H9 (cell line): ENCODE data around the gene TFRC. TPM values are rescaled to one million over a fixed set of nuclear protein-coding genes. Genes with fewer than 3 reads are reported as not detected.

Experiments used
- DNase-seq: peaks from one replicate; pipeline ENCODE4 v3.0.0-alpha.2; 2017
- H2AFZ ChIP-seq: one replicate; pipeline ENCODE4 v1.6.1; 2013; ENCODE audit warnings: mild to moderate bottlenecking, low read length, control low read depth, moderate library complexity
- H2AK5ac ChIP-seq: 2 replicates; pipeline ENCODE4 v1.6.1; 2013; ENCODE audit warnings: low read length, control low read depth, mixed read lengths; ENCODE audit not compliant: insufficient read length
- H2BK120ac ChIP-seq: one replicate; pipeline ENCODE4 v1.6.1; 2013; ENCODE audit warnings: low read depth, mild to moderate bottlenecking, low read length, control low read depth, inconsistent platforms; ENCODE audit not compliant: poor library complexity, severe bottlenecking
- H2BK12ac ChIP-seq: 2 replicates; pipeline ENCODE4 v1.6.1; 2013; ENCODE audit warnings: low read length, control low read depth, mixed read lengths, low read depth; ENCODE audit not compliant: insufficient read length
- H2BK15ac ChIP-seq: 2 replicates; pipeline ENCODE4 v1.6.1; 2013; ENCODE audit warnings: low read depth, low read length, control low read depth
- H2BK20ac ChIP-seq: one replicate; pipeline ENCODE4 v1.6.1; 2013; ENCODE audit warnings: low read depth, mild to moderate bottlenecking, low read length, control low read depth, inconsistent platforms; ENCODE audit not compliant: poor library complexity, severe bottlenecking
- H2BK5ac ChIP-seq: 2 replicates; pipeline ENCODE4 v1.6.1; 2013; ENCODE audit warnings: low read length, control low read depth, mixed read lengths; ENCODE audit not compliant: insufficient read length
- H3K14ac ChIP-seq: 2 replicates; pipeline ENCODE4 v1.6.1; 2013; ENCODE audit warnings: low read length, control low read depth; ENCODE audit not compliant: insufficient read depth
- H3K18ac ChIP-seq: 2 replicates; pipeline ENCODE4 v1.6.1; 2013; ENCODE audit warnings: low read depth, mild to moderate bottlenecking, mixed read lengths, low read length, control low read depth; ENCODE audit not compliant: insufficient read length
- H3K23ac ChIP-seq: 2 replicates; pipeline ENCODE4 v1.6.1; 2013; ENCODE audit warnings: low read length, control low read depth, mixed read lengths, low read depth; ENCODE audit not compliant: insufficient read length
- H3K23me2 ChIP-seq: 2 replicates; pipeline ENCODE4 v1.6.1; 2013; ENCODE audit warnings: low read depth, mild to moderate bottlenecking, mixed read lengths, low read length, control low read depth; ENCODE audit not compliant: insufficient read length, poor library complexity, severe bottlenecking
- H3K27ac ChIP-seq: 2 replicates; pipeline ENCODE4 v1.5.1; 2013; ENCODE audit warnings: low read length, control low read depth, mixed read lengths, low read depth; ENCODE audit not compliant: insufficient read length
- H3K27me3 ChIP-seq: 2 replicates; pipeline ENCODE4 v1.6.1; 2013; ENCODE audit warnings: low read length, control low read depth, inconsistent platforms; ENCODE audit not compliant: insufficient read depth
- H3K4ac ChIP-seq: 2 replicates; pipeline ENCODE4 v1.6.1; 2013; ENCODE audit warnings: low read depth, mild to moderate bottlenecking, control low read depth, inconsistent platforms, low read length, moderate library complexity
- H3K4me1 ChIP-seq: 2 replicates; pipeline ENCODE4 v1.6.1; 2013; ENCODE audit warnings: low read length, control low read depth, inconsistent platforms; ENCODE audit not compliant: insufficient read depth
- H3K4me2 ChIP-seq: 2 replicates; pipeline ENCODE4 v1.6.1; 2013; ENCODE audit warnings: low read length, control low read depth, mixed read lengths; ENCODE audit not compliant: insufficient read length, insufficient read depth
- H3K56ac ChIP-seq: 2 replicates; pipeline ENCODE4 v1.6.1; 2013; ENCODE audit warnings: low read depth, mild to moderate bottlenecking, mixed read lengths, low read length, control low read depth; ENCODE audit not compliant: insufficient read length
- H3K79me1 ChIP-seq: 2 replicates; pipeline ENCODE4 v1.6.1; 2013; ENCODE audit warnings: low read depth, mild to moderate bottlenecking, moderate library complexity, low read length, control low read depth, inconsistent platforms; ENCODE audit not compliant: insufficient read depth, poor library complexity, severe bottlenecking
- H3K79me2 ChIP-seq: 2 replicates; pipeline ENCODE4 v1.6.1; 2013; ENCODE audit warnings: low read length, control low read depth, inconsistent platforms; ENCODE audit not compliant: insufficient read depth
- H3K9ac ChIP-seq: 2 replicates; pipeline ENCODE4 v1.6.1; 2013; ENCODE audit warnings: low read length, control low read depth, mixed read lengths; ENCODE audit not compliant: insufficient read length; ENCODE audit errors: extremely low read depth
- H3K9me3 ChIP-seq: one replicate; pipeline ENCODE4 v1.6.1; 2013; ENCODE audit warnings: low read depth, low read length, inconsistent platforms; ENCODE audit not compliant: control insufficient read depth
- H3T11ph ChIP-seq: one replicate; pipeline ENCODE4 v1.6.1; 2013; ENCODE audit warnings: mild to moderate bottlenecking, low read length, control low read depth, inconsistent platforms
- H4K20me1 ChIP-seq: one replicate; pipeline ENCODE4 v1.6.1; 2013; ENCODE audit not compliant: control insufficient read depth, insufficient read length, insufficient read depth
- H4K5ac ChIP-seq: 2 replicates; pipeline ENCODE4 v1.6.1; 2013; ENCODE audit warnings: low read depth, mild to moderate bottlenecking, mixed read lengths, low read length, control low read depth; ENCODE audit not compliant: insufficient read length
- H4K8ac ChIP-seq: replicated peaks from 2 replicates; pipeline ENCODE4 v1.6.1; 2013; ENCODE audit warnings: low read length, control low read depth, mixed read lengths, low read depth; ENCODE audit not compliant: insufficient read length
- H4K91ac ChIP-seq: 2 replicates; pipeline ENCODE4 v1.6.1; 2013; ENCODE audit warnings: low read depth, mild to moderate bottlenecking, moderate library complexity, mixed read lengths, low read length, control low read depth; ENCODE audit not compliant: insufficient read length
- H3K27ac Mint-ChIP-seq, 3 experiments: 2 replicates in 2 of 3; 3 replicates in 1 of 3; pipeline ENCODE4 v1.8.0; 2020 to 2021; ENCODE audit warnings: mixed read lengths in 3 of 3, mild to moderate bottlenecking in 1 of 3, moderate library complexity in 1 of 3
- H3K27me3 Mint-ChIP-seq: 2 replicates; pipeline ENCODE4 v1.8.0; 2021; ENCODE audit warnings: low read depth, mild to moderate bottlenecking, moderate library complexity, mixed read lengths
- H3K36me3 Mint-ChIP-seq, 3 experiments: 2 replicates in 2 of 3; 3 replicates in 1 of 3; pipeline ENCODE4 v1.8.0; 2020 to 2021; ENCODE audit warnings: low read depth in 3 of 3, mixed read lengths in 3 of 3; ENCODE audit not compliant: insufficient read depth in 1 of 3
- H3K4me1 Mint-ChIP-seq, 2 experiments: 2 replicates each; pipeline ENCODE4 v1.8.0; 2020; ENCODE audit warnings: mixed read lengths in 2 of 2
- H3K4me3 Mint-ChIP-seq, 2 experiments: 2 replicates in 1 of 2; 3 replicates in 1 of 2; pipeline ENCODE4 v1.8.0; 2020 to 2021; ENCODE audit warnings: mild to moderate bottlenecking in 2 of 2, mixed read lengths in 2 of 2, moderate library complexity in 1 of 2
- H3K9me3 Mint-ChIP-seq, 2 experiments: 2 replicates in 1 of 2; 3 replicates in 1 of 2; pipeline ENCODE4 v1.8.0; 2020; ENCODE audit warnings: mild to moderate bottlenecking in 2 of 2, mixed read lengths in 2 of 2, moderate library complexity in 1 of 2
- WGBS: extraction: QIAGEN DNeasy Blood & Tissue Kit; methylation state at CpG from one replicate; pipeline ENCODE4 v1.1.7; 2013; ENCODE audit warnings: missing lambda C conversion rate, low lambda C conversion rate, mixed read lengths; ENCODE audit not compliant: insufficient read length; ENCODE audit errors: extremely low coverage; 5-methylcytosine and 5-hydroxymethylcytosine counted together
- total RNA-seq: library from RNA; stranded (reverse); gene quantifications from 2 replicates; pipeline ENCODE4 v1.2.1, GENCODE V29; 2021
- TF ChIP-seq, protein P1 (sequence below): fragments of 200-600 bp; sonication (generic); conservative IDR thresholded peaks from 3 replicates; pipeline ENCODE4 v1.8.0; 2021; ENCODE audit warnings: antibody characterized with exemption, mild to moderate bottlenecking

TFRC gene
- total RNA-seq, 1 experiment from 2014 or later, result 135 TPM

GRCh38 chr3:196117809-196118208 is 35.9 kb upstream of the TFRC start:
- no peak overlapping the region for H3K18ac ChIP-seq
- H2BK12ac ChIP-seq, result no peak overlapping the region
- H3K23me2 ChIP-seq, result no peaks in the 10 kb centered on the region
- Mint-ChIP-seq H3K9me3 (no peaks in the 10 kb centered on the region), H3K4me3 (no peak overlapping the region), H3K36me3 (no peaks in the 10 kb centered on the region), H3K27ac (no peak overlapping the region), H3K4me1 (peaks cover under 1% of the 10 kb centered on the region in 2 experiments), H3K27me3 (peaks cover under 1% of the 10 kb centered on the region; the same call in 1 of the 2 replicates)
- H3K14ac ChIP-seq, result no peak overlapping the region
- no peak overlapping the region for H3K4ac ChIP-seq
- H2AK5ac ChIP-seq, result no peak overlapping the region
- no peak overlapping the region for H3K9ac ChIP-seq
- H3K4me1 ChIP-seq, result peaks cover 1% of the 10 kb centered on the region; the same call in 1 of the 2 replicates
- no peak overlapping the region for H2BK15ac ChIP-seq
- WGBS, result no CpG with 5 or more reads among the region's 6 CpGs
- no peak overlapping the region for H3K56ac ChIP-seq
- no peak overlapping the region for H3K23ac ChIP-seq
- no peak overlapping the region for H3K27ac ChIP-seq
- no peak for DNase-seq
- no peak overlapping the region for H2AFZ ChIP-seq
- no peaks in the 10 kb centered on the region for H3K9me3 ChIP-seq
- no peaks in the 10 kb centered on the region; the same call in 1 of the 2 replicates for H3K79me2 ChIP-seq
- H3K27me3 ChIP-seq, result no peaks in the 10 kb centered on the region
- H3K4me2 ChIP-seq, result no peak overlapping the region
- H3T11ph ChIP-seq, result no peak overlapping the region
- H4K5ac ChIP-seq, result no peak overlapping the region
- TF ChIP-seq, protein P1, sequence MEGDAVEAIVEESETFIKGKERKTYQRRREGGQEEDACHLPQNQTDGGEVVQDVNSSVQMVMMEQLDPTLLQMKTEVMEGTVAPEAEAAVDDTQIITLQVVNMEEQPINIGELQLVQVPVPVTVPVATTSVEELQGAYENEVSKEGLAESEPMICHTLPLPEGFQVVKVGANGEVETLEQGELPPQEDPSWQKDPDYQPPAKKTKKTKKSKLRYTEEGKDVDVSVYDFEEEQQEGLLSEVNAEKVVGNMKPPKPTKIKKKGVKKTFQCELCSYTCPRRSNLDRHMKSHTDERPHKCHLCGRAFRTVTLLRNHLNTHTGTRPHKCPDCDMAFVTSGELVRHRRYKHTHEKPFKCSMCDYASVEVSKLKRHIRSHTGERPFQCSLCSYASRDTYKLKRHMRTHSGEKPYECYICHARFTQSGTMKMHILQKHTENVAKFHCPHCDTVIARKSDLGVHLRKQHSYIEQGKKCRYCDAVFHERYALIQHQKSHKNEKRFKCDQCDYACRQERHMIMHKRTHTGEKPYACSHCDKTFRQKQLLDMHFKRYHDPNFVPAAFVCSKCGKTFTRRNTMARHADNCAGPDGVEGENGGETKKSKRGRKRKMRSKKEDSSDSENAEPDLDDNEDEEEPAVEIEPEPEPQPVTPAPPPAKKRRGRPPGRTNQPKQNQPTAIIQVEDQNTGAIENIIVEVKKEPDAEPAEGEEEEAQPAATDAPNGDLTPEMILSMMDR, result no peak
- H2BK5ac ChIP-seq, result no peak overlapping the region
- H3K79me1 ChIP-seq, result no peaks in the 10 kb centered on the region
- no peak overlapping the region for H4K91ac ChIP-seq
- H2BK120ac ChIP-seq, result no peak overlapping the region
- no peak overlapping the region for H2BK20ac ChIP-seq
- H4K8ac ChIP-seq, result no peak overlapping the region
- no peaks in the 10 kb centered on the region for H4K20me1 ChIP-seq
